ENCODE results near the gene CLRN1.

GRCh38 chr3:150951923-150952322, 20.6 kb downstream of the CLRN1 start:
- no peak for TF ChIP-seq POLR2A (IDR thresholded peaks at IDR 0.05)
- no peak for TF ChIP-seq EP300 (IDR thresholded peaks at IDR 0.05)
- no peak for TF ChIP-seq CTCF (IDR thresholded peaks at IDR 0.05)
- TF ChIP-seq POLR2AphosphoS5 (IDR thresholded peaks at IDR 0.05), result no peak
